HEK293T (cell line): Measurements from ENCODE around the gene NDUFV3.
"Not testable (repeated sequence)": the region's sequence is repeated elsewhere in the genome, so short reads cannot be mapped to it uniquely, and the experiment has no call there.

Source experiments
- CTCF ChIA-PET: fragments of 350-600 bp; formaldehyde crosslinking; extraction: SDS; loops from one replicate; lab custom pipeline; 2021; ENCODE audit warnings: antibody characterized with exemption, inconsistent platforms; lab: Yijun Ruan, JAX
- POLR2A ChIA-PET: fragments of 350-600 bp; formaldehyde crosslinking; extraction: SDS; loops from one replicate; lab custom pipeline; 2020; ENCODE audit warnings: antibody characterized with exemption, inconsistent platforms; lab: Yijun Ruan, JAX
- DNase-seq: peaks from one replicate; pipeline ENCODE4 v3.0.0; 2012; ENCODE audit warnings: mixed read lengths; ENCODE audit errors: extremely low spot score
- ARNT ChIP-seq: fragments of 450-650 bp; IDR thresholded peaks from 2 replicates; pipeline ENCODE4 v1.6.1; 2017; ENCODE audit warnings: mild to moderate bottlenecking
- BHLHE40 ChIP-seq: fragments of 450-650 bp; IDR thresholded peaks from 2 replicates; pipeline ENCODE4 v1.6.1; 2016; ENCODE audit warnings: mild to moderate bottlenecking, moderate library complexity, borderline replicate concordance
- CTBP1 ChIP-seq: fragments of 450-650 bp; IDR thresholded peaks from 2 replicates; pipeline ENCODE4 v1.6.1; 2016; ENCODE audit warnings: borderline replicate concordance
- ELF4 ChIP-seq: fragments of 450-650 bp; IDR thresholded peaks from 2 replicates; pipeline ENCODE4 v1.6.1; 2017; ENCODE audit warnings: antibody characterized with exemption
- FOXA1 ChIP-seq: fragments of 450-650 bp; IDR thresholded peaks from 2 replicates; pipeline ENCODE4 v1.6.1; 2016; ENCODE audit warnings: mild to moderate bottlenecking
- FOXK2 ChIP-seq: fragments of 450-650 bp; IDR thresholded peaks from 2 replicates; pipeline ENCODE4 v1.6.1; 2016; ENCODE audit warnings: mild to moderate bottlenecking
- FOXM1 ChIP-seq: fragments of 450-650 bp; IDR thresholded peaks from 2 replicates; pipeline ENCODE4 v1.6.1; 2017; ENCODE audit warnings: mild to moderate bottlenecking, borderline replicate concordance
- HDGF ChIP-seq: fragments of 450-650 bp; IDR thresholded peaks from 2 replicates; pipeline ENCODE4 v1.6.1; 2017; ENCODE audit warnings: antibody characterized with exemption, borderline replicate concordance
- L3MBTL2 ChIP-seq: fragments of 450-650 bp; conservative IDR thresholded peaks from 2 replicates; pipeline ENCODE4 v1.6.1; 2016; ENCODE audit warnings: mild to moderate bottlenecking
- LEF1 ChIP-seq: fragments of 450-650 bp; IDR thresholded peaks from 2 replicates; pipeline ENCODE4 v1.6.1; 2017; ENCODE audit warnings: mild to moderate bottlenecking, borderline replicate concordance
- NFRKB ChIP-seq: fragments of 450-650 bp; IDR thresholded peaks from 2 replicates; pipeline ENCODE4 v1.6.1; 2016; ENCODE audit warnings: mild to moderate bottlenecking, moderate library complexity
- SP1 ChIP-seq: fragments of 450-650 bp; IDR thresholded peaks from 2 replicates; pipeline ENCODE4 v1.6.1; 2017
- TARDBP ChIP-seq: fragments of 450-650 bp; IDR thresholded peaks from 2 replicates; pipeline ENCODE4 v1.6.1; 2016
- ZNF384 ChIP-seq: fragments of 450-650 bp; IDR thresholded peaks from 2 replicates; pipeline ENCODE4 v1.6.1; 2016
- TF ChIP-seq, protein P1 (sequence below): fragments of 450-650 bp; IDR thresholded peaks from 2 replicates; pipeline ENCODE4 v1.6.1; 2016

NDUFV3 gene

GRCh38 chr21:42925114-42925926, 32.2 kb downstream of the NDUFV3 start, which contains the start of gene ERVH48-1:
ERVH48-1 (minus strand) TSS chr21:42925630; CDS start chr21:42919006, 6,624 bp downstream.
- ChIA-PET CTCF (no interaction called here), POLR2A (no interaction called here)
- no peak for TF ChIP-seq ZNF384
- TF ChIP-seq L3MBTL2 = no peak
- TF ChIP-seq FOXA1 = no peak
- TF ChIP-seq SP1 = no peak
- no peak for TF ChIP-seq CTBP1
- TF ChIP-seq, protein P1, sequence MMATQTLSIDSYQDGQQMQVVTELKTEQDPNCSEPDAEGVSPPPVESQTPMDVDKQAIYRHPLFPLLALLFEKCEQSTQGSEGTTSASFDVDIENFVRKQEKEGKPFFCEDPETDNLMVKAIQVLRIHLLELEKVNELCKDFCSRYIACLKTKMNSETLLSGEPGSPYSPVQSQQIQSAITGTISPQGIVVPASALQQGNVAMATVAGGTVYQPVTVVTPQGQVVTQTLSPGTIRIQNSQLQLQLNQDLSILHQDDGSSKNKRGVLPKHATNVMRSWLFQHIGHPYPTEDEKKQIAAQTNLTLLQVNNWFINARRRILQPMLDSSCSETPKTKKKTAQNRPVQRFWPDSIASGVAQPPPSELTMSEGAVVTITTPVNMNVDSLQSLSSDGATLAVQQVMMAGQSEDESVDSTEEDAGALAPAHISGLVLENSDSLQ = no peak
- TF ChIP-seq TARDBP = no peak
- no peak for DNase-seq

GRCh38 chr21:42927474-42928200, 34.5 kb downstream of the NDUFV3 start:
- POLR2A ChIA-PET, DNase-seq, CTCF ChIA-PET: not testable (repeated sequence)

- ChIA-PET CTCF (no interaction called here), POLR2A (no interaction called here)
- DNase-seq = no peak
- no peak for TF ChIP-seq NFRKB
- TF ChIP-seq LEF1 = no peak
- TF ChIP-seq HDGF = no peak
- TF ChIP-seq, protein P1 = peak; percentile 55; the same call in 1 of the 2 replicates
- no peak for TF ChIP-seq L3MBTL2
- TF ChIP-seq ZNF384 = no peak
- no peak for TF ChIP-seq FOXM1
- no peak for TF ChIP-seq SP1
- TF ChIP-seq FOXK2 = no peak
These were observed 36.9 kb downstream of the NDUFV3 start for GRCh38 chr21:42929969-42930368.

GRCh38 chr21:42931560-42932235, 38.6 kb downstream of the NDUFV3 start:
- TF ChIP-seq BHLHE40 (no peak), LEF1 (no peak), ZNF384 (no peak), ELF4 (no peak), FOXM1 (no peak), FOXA1 (no peak), ARNT (no peak), CTBP1 (no peak), L3MBTL2 (no peak), FOXK2 (no peak)
- TF ChIP-seq, protein P1 = no peak
- ChIA-PET POLR2A (no interaction called here), CTCF (no interaction called here)
- DNase-seq = no peak

- POLR2A ChIA-PET = not testable (repeated sequence)
These were observed 39.4 kb downstream of the NDUFV3 start for GRCh38 chr21:42932378-42933136.

DNA sequence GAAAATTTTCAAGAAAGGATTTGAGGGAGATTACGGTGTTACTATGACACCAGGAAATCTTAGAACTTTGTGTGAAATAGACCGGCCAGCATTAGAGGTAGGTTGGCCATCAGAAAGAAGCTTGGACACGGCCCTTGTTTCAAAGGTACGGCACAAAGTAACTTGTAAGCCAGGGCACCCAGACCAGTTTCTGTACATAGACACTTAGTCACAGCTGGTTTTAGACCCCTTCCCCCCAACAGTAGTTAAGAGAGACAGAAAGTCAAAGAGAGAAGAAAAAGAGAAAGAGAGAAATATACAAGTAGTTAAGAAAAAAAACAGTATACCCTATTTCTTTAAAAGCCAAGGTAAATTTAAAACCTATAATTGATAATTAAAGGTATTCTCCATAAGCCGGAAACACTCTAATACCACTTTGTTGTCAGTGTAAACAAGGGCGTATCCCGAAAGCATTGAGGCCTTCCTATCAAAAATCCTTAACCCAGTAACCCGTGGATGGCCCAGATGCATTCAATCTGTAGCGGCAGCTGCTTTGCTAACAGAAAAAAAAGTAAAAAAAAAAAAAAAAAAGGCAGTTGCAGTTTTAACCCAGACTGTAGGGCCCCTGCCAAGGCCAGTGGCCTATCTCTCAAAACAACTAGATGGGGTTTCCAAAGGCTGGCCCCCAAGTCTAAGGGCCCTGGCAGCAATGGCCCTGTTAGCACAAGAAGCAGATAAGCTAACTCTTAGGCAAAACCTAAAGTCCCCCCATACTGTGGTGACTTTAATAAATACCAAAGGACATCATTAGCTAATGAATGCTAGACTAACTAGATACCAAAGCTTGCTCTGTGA, 40.2 kb downstream of the NDUFV3 start:
- POLR2A ChIA-PET, CTCF ChIA-PET, DNase-seq: not testable (repeated sequence)

More at GRCh38 chr21:42932378-42933136, 39.4 kb downstream of the NDUFV3 start:
- DNase-seq, CTCF ChIA-PET: not testable (repeated sequence)

- POLR2A ChIA-PET, CTCF ChIA-PET, DNase-seq: not testable (repeated sequence)
These were observed 40.9 kb downstream of the NDUFV3 start for GRCh38 chr21:42933973-42934372.

GRCh38 chr21:42936360-42936759, 43.3 kb downstream of the NDUFV3 start:
- POLR2A ChIA-PET, DNase-seq, CTCF ChIA-PET: not testable (repeated sequence)

GRCh38 chr21:42937034-42937940, 44.2 kb downstream of the NDUFV3 start:
- POLR2A ChIA-PET, DNase-seq, CTCF ChIA-PET: not testable (repeated sequence)
